Caco-2 (cell line): ENCODE data around the gene RABGAP1L. TPM values are rescaled to one million over a fixed set of nuclear protein-coding genes. Genes with fewer than 3 reads are reported as not detected.

Source experiments
- BruUV-seq: library from RNA; stranded (reverse); fragments of 400-500 nt; replicated peaks from 2 replicates; lab custom pipeline; 2021; lab: Mats Ljungman, UMichigan
- CTCF ChIA-PET: fragments of 300-600 bp; sonication (Branson Sonifier 250); formaldehyde crosslinking; loops from one replicate; lab custom pipeline; 2022; ENCODE audit warnings: antibody characterized with exemption; lab: Charles Lee
- POLR2A ChIA-PET: fragments of 300-600 bp; sonication (Branson Sonifier 250); formaldehyde crosslinking; loops from one replicate; lab custom pipeline; 2022; ENCODE audit warnings: antibody characterized with exemption; lab: Charles Lee
- DNase-seq, 2 experiments: peaks; one replicate each; pipeline versions ENCODE4 v3.0.0 to v3.0.0-alpha.2; 2020 to 2022
- H3K27me3 ChIP-seq: replicated peaks from 2 replicates; pipeline ENCODE4 v1.6.0; 2011; ENCODE audit warnings: low read length; ENCODE audit not compliant: control insufficient read depth, insufficient read depth
- H3K36me3 ChIP-seq: 2 replicates; pipeline ENCODE4 v1.5.1; 2011; ENCODE audit warnings: low read length; ENCODE audit not compliant: control insufficient read depth, insufficient read depth
- H3K4me1 ChIP-seq: fragments of 250-450 bp; sonication (Bioruptor Pico); 2 replicates; pipeline ENCODE4 v1.5.1; 2020; ENCODE audit warnings: mild to moderate bottlenecking
- H3K4me3 ChIP-seq: 2 replicates; pipeline ENCODE4 v1.5.1; 2011; ENCODE audit warnings: low read depth, mild to moderate bottlenecking, control low read depth, low read length
- H3K9me3 ChIP-seq: fragments of 250-450 bp; sonication (Bioruptor Pico); 2 replicates; pipeline ENCODE4 v1.5.1; 2020; ENCODE audit warnings: mild to moderate bottlenecking, moderate library complexity
- H3K27ac Mint-ChIP-seq: one replicate; pipeline ENCODE4 v1.8.0; 2022; ENCODE audit warnings: mixed read lengths; ENCODE audit not compliant: unreplicated experiment
- H3K27me3 Mint-ChIP-seq: one replicate; pipeline ENCODE4 v1.8.0; 2022; ENCODE audit warnings: mixed read lengths; ENCODE audit not compliant: insufficient read depth, unreplicated experiment
- H3K36me3 Mint-ChIP-seq: one replicate; pipeline ENCODE4 v1.8.0; 2022; ENCODE audit warnings: mild to moderate bottlenecking, mixed read lengths; ENCODE audit not compliant: insufficient read depth, unreplicated experiment
- H3K4me1 Mint-ChIP-seq: one replicate; pipeline ENCODE4 v1.8.0; 2022; ENCODE audit warnings: low read depth, mixed read lengths; ENCODE audit not compliant: unreplicated experiment
- H3K4me3 Mint-ChIP-seq: one replicate; pipeline ENCODE4 v1.8.0; 2022; ENCODE audit warnings: mild to moderate bottlenecking, moderate library complexity, mixed read lengths; ENCODE audit not compliant: unreplicated experiment
- H3K9me3 Mint-ChIP-seq: one replicate; pipeline ENCODE4 v1.8.0; 2022; ENCODE audit warnings: mixed read lengths; ENCODE audit not compliant: unreplicated experiment
- intact Hi-C: fragments of 100-400 bp; cut with micrococcal nuclease; formaldehyde crosslinking; loops from one replicate; pipeline ENCODE4 v1.10.0; 2022; ENCODE audit not compliant: unreplicated experiment
- total RNA-seq: library from RNA; stranded (reverse); gene quantifications from 2 replicates; pipeline ENCODE4 v1.2.3, GENCODE V29; 2022
- TF ChIP-seq, protein P1 (sequence below), 2 experiments: fragments of 200-600 bp in 1 of 2; IDR thresholded peaks; 1 replicate in 1 of 2; 2 replicates in 1 of 2; pipeline versions ENCODE4 v1.5.1 to v1.8.0; 2011 to 2022; ENCODE audit warnings: antibody characterized with exemption in 1 of 2, control low read depth in 1 of 2, inconsistent platforms in 1 of 2, low read depth in 1 of 2, low read length in 1 of 2, mild to moderate bottlenecking in 1 of 2, moderate library complexity in 1 of 2; ENCODE audit not compliant: insufficient read depth in 1 of 2, severe bottlenecking in 1 of 2, unreplicated experiment in 1 of 2

The RABGAP1L gene
- total RNA-seq, 1 experiment from 2014 or later: 20.3 TPM

DNA sequence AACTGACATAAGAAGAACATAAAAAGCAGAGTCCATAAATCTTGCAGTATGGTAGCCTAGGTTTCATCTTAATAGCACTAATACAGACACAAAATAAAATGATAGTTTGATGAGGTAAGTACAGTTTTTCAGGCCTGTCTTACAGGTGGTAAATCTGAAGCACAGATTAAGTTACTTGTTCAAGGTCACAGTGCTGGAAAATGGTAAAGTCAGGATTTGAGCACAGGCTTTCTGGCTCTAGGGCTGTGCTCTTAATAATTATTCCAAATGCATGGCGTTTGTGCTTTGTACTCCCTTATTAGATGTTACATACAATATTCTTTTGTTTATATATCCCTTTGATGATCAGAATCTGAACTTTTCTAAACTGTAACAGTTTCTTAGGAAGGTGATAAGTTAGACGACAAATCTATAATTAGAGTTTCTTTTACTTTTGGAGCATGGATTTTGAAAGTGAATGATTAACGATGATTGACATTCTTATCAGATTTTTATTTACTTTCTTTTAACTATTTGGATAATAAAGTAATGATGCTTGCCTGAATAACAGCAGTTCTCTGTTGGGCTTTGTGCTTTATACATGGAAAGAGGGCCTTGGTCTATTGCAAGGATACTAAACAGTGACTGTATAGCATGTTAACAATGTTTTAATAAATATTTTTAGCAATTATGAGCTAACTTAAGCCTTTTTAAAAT is 738.9 kb downstream of the RABGAP1L start:
- H3K4me3 Mint-ChIP-seq: no peak overlapping the region
- intact Hi-C loops: no loop called here
- TF ChIP-seq, protein P1, sequence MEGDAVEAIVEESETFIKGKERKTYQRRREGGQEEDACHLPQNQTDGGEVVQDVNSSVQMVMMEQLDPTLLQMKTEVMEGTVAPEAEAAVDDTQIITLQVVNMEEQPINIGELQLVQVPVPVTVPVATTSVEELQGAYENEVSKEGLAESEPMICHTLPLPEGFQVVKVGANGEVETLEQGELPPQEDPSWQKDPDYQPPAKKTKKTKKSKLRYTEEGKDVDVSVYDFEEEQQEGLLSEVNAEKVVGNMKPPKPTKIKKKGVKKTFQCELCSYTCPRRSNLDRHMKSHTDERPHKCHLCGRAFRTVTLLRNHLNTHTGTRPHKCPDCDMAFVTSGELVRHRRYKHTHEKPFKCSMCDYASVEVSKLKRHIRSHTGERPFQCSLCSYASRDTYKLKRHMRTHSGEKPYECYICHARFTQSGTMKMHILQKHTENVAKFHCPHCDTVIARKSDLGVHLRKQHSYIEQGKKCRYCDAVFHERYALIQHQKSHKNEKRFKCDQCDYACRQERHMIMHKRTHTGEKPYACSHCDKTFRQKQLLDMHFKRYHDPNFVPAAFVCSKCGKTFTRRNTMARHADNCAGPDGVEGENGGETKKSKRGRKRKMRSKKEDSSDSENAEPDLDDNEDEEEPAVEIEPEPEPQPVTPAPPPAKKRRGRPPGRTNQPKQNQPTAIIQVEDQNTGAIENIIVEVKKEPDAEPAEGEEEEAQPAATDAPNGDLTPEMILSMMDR (IDR thresholded peaks at IDR 0.05; ENCODE audit: insufficient read depth in 1 of 2, low read depth in 1 of 2, low read length in 1 of 2, severe bottlenecking in 1 of 2, unreplicated experiment in 1 of 2): no peak
- no peak overlapping the region for H3K4me3 ChIP-seq
- peaks cover 7% of the 10 kb centered on the region; the same call in 1 of the 2 replicates for H3K4me1 ChIP-seq
- H3K4me1 Mint-ChIP-seq: no peaks in the 10 kb centered on the region
- BruUV-seq: no TSS peak
- H3K27ac Mint-ChIP-seq: no peak overlapping the region
- no peaks in the 10 kb centered on the region for H3K36me3 Mint-ChIP-seq
- H3K27me3 Mint-ChIP-seq: no peaks in the 10 kb centered on the region
- no peak for DNase-seq
- CTCF ChIA-PET: no interaction called here
- H3K36me3 ChIP-seq: no peaks in the 10 kb centered on the region
- H3K9me3 Mint-ChIP-seq: peaks cover 23% of the 10 kb centered on the region
- POLR2A ChIA-PET: no interaction called here
- H3K9me3 ChIP-seq: no peaks in the 10 kb centered on the region
- H3K27me3 ChIP-seq: no peaks in the 10 kb centered on the region

DNA sequence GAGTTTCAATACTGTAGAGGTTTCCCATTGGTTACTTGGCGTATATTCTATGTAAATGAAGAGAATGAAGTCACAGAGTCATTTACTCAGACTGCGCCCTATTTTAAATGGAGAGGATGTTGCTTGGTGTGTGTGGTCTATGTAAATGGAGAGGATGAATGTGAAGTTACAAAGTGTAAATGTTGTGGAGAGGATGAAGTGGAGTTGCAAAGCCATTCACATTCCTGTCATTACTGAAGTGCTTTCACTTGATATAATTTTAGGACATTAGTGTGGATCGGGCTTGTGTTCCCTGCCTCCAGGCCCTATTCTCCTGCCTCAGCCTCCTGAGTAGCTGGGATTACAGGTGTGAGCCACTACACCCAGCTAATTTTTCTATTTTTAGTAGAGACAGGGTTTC is 741.0 kb downstream of the RABGAP1L start:
- ChIA-PET CTCF (no interaction called here), POLR2A (no interaction called here)
- no TSS peak for BruUV-seq
- DNase-seq: no peak
- Histone ChIP-seq H3K36me3 (no peaks in the 10 kb centered on the region), H3K4me1 (peaks cover 7% of the 10 kb centered on the region; the same call in 1 of the 2 replicates), H3K27me3 (no peaks in the 10 kb centered on the region), H3K4me3 (no peak overlapping the region), H3K9me3 (no peaks in the 10 kb centered on the region)
- H3K4me1 Mint-ChIP-seq: no peaks in the 10 kb centered on the region
- intact Hi-C loops: no loop called here
- peaks cover 23% of the 10 kb centered on the region for H3K9me3 Mint-ChIP-seq
- no peak overlapping the region for H3K27ac Mint-ChIP-seq
- no peak overlapping the region for H3K4me3 Mint-ChIP-seq
- TF ChIP-seq, protein P1 (IDR thresholded peaks at IDR 0.05; ENCODE audit: insufficient read depth in 1 of 2, low read depth in 1 of 2, low read length in 1 of 2, severe bottlenecking in 1 of 2, unreplicated experiment in 1 of 2): no peak
- H3K27me3 Mint-ChIP-seq: no peaks in the 10 kb centered on the region
- no peaks in the 10 kb centered on the region for H3K36me3 Mint-ChIP-seq

DNA sequence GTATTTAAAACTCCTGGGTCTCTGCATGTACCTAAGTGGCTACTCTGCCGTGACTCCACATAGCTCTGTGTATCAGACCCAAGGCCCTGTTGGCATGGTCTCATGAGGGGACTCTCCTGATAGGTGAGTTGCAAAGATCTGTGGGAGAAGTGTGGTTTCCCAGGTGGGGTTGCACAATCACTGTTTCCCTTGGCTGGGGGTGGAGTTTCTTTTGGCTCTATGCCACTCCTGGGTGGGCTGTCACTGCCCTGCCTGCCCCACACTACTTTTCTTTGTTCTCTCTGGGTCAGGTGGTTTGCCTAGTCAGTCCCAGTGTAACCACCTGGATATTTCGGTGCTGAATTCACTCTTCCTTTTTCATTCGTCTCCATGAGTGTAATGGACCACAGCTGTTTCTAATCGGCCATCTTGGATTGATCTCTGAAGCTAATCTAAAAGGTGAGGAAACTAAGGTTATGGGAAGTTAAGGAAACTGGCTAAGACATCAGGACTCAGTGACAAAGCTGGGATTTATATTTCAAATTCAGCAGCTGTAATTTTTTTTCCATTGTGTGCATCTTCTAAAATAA is 743.3 kb downstream of the RABGAP1L start:
- no peak overlapping the region for H3K27ac Mint-ChIP-seq
- H3K27me3 Mint-ChIP-seq: no peaks in the 10 kb centered on the region
- DNase-seq: no peak
- no peak overlapping the region for H3K4me3 ChIP-seq
- no peaks in the 10 kb centered on the region for H3K36me3 ChIP-seq
- peaks cover 7% of the 10 kb centered on the region; the same call in 1 of the 2 replicates for H3K4me1 ChIP-seq
- H3K4me3 Mint-ChIP-seq: no peak overlapping the region
- H3K4me1 Mint-ChIP-seq: no peaks in the 10 kb centered on the region
- no TSS peak for BruUV-seq
- ChIA-PET POLR2A (no interaction called here), CTCF (no interaction called here)
- no peaks in the 10 kb centered on the region for H3K27me3 ChIP-seq
- H3K9me3 ChIP-seq: no peaks in the 10 kb centered on the region
- peaks cover 23% of the 10 kb centered on the region for H3K9me3 Mint-ChIP-seq
- intact Hi-C loops: no loop called here
- TF ChIP-seq, protein P1 (IDR thresholded peaks at IDR 0.05; ENCODE audit: insufficient read depth in 1 of 2, low read depth in 1 of 2, low read length in 1 of 2, severe bottlenecking in 1 of 2, unreplicated experiment in 1 of 2): no peak
- H3K36me3 Mint-ChIP-seq: no peaks in the 10 kb centered on the region
